SIG-M5 treated with dmso at 0.1 percent for 504 hours (cell line): ENCODE measurements around the gene LEPROT.

ENCODE experiments used
- DNase-seq: peaks from one replicate; lab custom pipeline; 2025; ENCODE audit not compliant: unreplicated experiment; lab: John Stamatoyannopoulos, UW

LEPROT gene

GRCh38 chr1:65471861-65472332 is 51.4 kb downstream of the LEPROT start:
- no peak for DNase-seq

GRCh38 chr1:65476327-65476726 is 55.9 kb downstream of the LEPROT start:
- DNase-seq, result no peak

- no peak for DNase-seq
Observed at GRCh38 chr1:65477414-65478378, 57.2 kb downstream of the LEPROT start.

GRCh38 chr1:65478379-65479026 is 58.0 kb downstream of the LEPROT start:
- no peak for DNase-seq

- no peak for DNase-seq
Observed at GRCh38 chr1:65479554-65480204, 59.2 kb downstream of the LEPROT start.

- no peak for DNase-seq
Observed at GRCh38 chr1:65480684-65481405, 60.4 kb downstream of the LEPROT start.

- no peak for DNase-seq
Observed at GRCh38 chr1:65483993-65484754, 63.7 kb downstream of the LEPROT start.
